LNCaP clone FGC (cell line): ENCODE data around the gene DCP1B.

ENCODE experiments used
- DNase-seq: peaks from one replicate; pipeline ENCODE4 v3.0.0-alpha.2; 2011; ENCODE audit warnings: low read depth
- H3K4me3 ChIP-seq: 2 replicates; pipeline ENCODE4 v1.5.1; 2011; ENCODE audit warnings: mild to moderate bottlenecking, low read depth, low read length, control low read depth
- CTCF ChIP-seq: IDR thresholded peaks from 2 replicates; pipeline ENCODE4 v1.5.1; 2012; ENCODE audit warnings: mild to moderate bottlenecking; ENCODE audit not compliant: control insufficient read depth, insufficient read depth; ENCODE audit errors: extremely low read depth

DCP1B gene

GRCh38 chr12:1922075-1922709 lies 82.1 kb downstream of the DCP1B start:
- TF ChIP-seq CTCF, result no peak
- no peak overlapping the region for H3K4me3 ChIP-seq
- DNase-seq, result no peak

- TF ChIP-seq CTCF, result no peak
- no peak for DNase-seq
- H3K4me3 ChIP-seq, result no peak overlapping the region
Observed at GRCh38 chr12:1920971-1921370, 83.3 kb downstream of the DCP1B start.

- TF ChIP-seq CTCF, result no peak
- DNase-seq, result no peak
- no peak overlapping the region for H3K4me3 ChIP-seq
Observed at GRCh38 chr12:1920436-1920835, 83.8 kb downstream of the DCP1B start.

GRCh38 chr12:1919763-1920162 lies 84.5 kb downstream of the DCP1B start:
- DNase-seq, result no peak
- TF ChIP-seq CTCF, result no peak
- no peak overlapping the region for H3K4me3 ChIP-seq

- no peak for TF ChIP-seq CTCF
- no peak for DNase-seq
- H3K4me3 ChIP-seq, result no peak overlapping the region
Observed at GRCh38 chr12:1919284-1919683, 85.0 kb downstream of the DCP1B start.

- no peak for TF ChIP-seq CTCF
- no peak for DNase-seq
- no peak overlapping the region for H3K4me3 ChIP-seq
Observed at GRCh38 chr12:1918884-1919236, 85.4 kb downstream of the DCP1B start.

- no peak within 1 kb of the TSS for H3K4me3 ChIP-seq
- TF ChIP-seq CTCF, result no peak
- no peak for DNase-seq
Observed at GRCh38 chr12:1918081-1918883, 86.0 kb downstream of the DCP1B start, which contains the start of gene CACNA2D4. TSS of gene CACNA2D4 (minus strand) at chr12:1918652. CDS start at chr12:1918473, 179 bp downstream.
